C4-2B (cell line): ENCODE measurements around the gene MYO1D.

Experiments
- CTCF ChIP-seq: fragments of 450-650 bp; conservative IDR thresholded peaks from 2 replicates; pipeline ENCODE4 v1.5.1; 2017; ENCODE audit warnings: mild to moderate bottlenecking
- ZFX ChIP-seq: fragments of 450-650 bp; IDR thresholded peaks from 2 replicates; pipeline ENCODE4 v1.6.1; 2017

- TF ChIP-seq CTCF (no peak), ZFX (no peak)
These were observed 75.3 kb downstream of the MYO1D start for GRCh38 chr17:32801641-32802040.
